Muscle layer of colon (tissue), 2 donors: Measurements from ENCODE around the gene ZNF605.
"Not testable (repeated sequence)": the region's sequence is repeated elsewhere in the genome, so short reads cannot be mapped to it uniquely, and the experiment has no call there.

ENCODE experiments used
- H3K27ac ChIP-seq: one replicate; pipeline ENCODE4 v1.7.0; 2013; ENCODE audit warnings: low read depth, mild to moderate bottlenecking, low read length, moderate library complexity
- H3K27me3 ChIP-seq, 2 donors: one replicate each; pipeline ENCODE4 v1.7.0; 2013; ENCODE audit warnings: low read length in 2 of 2, mild to moderate bottlenecking in 2 of 2; ENCODE audit not compliant: insufficient read depth in 2 of 2, control insufficient read depth in 1 of 2
- H3K36me3 ChIP-seq: one replicate; pipeline ENCODE4 v1.7.0; 2013; ENCODE audit warnings: mild to moderate bottlenecking, low read length; ENCODE audit not compliant: insufficient read depth
- H3K4me1 ChIP-seq: one replicate; pipeline ENCODE4 v1.7.0; 2013; ENCODE audit warnings: mild to moderate bottlenecking, low read length; ENCODE audit not compliant: insufficient read depth
- H3K4me3 ChIP-seq, 2 donors: one replicate each; pipeline ENCODE4 v1.7.0; 2013; ENCODE audit warnings: low read length in 2 of 2, low read depth in 1 of 2, mild to moderate bottlenecking in 1 of 2, moderate library complexity in 1 of 2
- H3K9ac ChIP-seq: one replicate; pipeline ENCODE4 v1.7.0; 2013; ENCODE audit warnings: low read length
- H3K9me3 ChIP-seq: one replicate; pipeline ENCODE4 v1.7.0; 2013; ENCODE audit warnings: mild to moderate bottlenecking, low read length
- donor health status: abdominal sarcoma.
- donor health status: Adenocarcinoma of cecum.

ZNF605 gene

DNA sequence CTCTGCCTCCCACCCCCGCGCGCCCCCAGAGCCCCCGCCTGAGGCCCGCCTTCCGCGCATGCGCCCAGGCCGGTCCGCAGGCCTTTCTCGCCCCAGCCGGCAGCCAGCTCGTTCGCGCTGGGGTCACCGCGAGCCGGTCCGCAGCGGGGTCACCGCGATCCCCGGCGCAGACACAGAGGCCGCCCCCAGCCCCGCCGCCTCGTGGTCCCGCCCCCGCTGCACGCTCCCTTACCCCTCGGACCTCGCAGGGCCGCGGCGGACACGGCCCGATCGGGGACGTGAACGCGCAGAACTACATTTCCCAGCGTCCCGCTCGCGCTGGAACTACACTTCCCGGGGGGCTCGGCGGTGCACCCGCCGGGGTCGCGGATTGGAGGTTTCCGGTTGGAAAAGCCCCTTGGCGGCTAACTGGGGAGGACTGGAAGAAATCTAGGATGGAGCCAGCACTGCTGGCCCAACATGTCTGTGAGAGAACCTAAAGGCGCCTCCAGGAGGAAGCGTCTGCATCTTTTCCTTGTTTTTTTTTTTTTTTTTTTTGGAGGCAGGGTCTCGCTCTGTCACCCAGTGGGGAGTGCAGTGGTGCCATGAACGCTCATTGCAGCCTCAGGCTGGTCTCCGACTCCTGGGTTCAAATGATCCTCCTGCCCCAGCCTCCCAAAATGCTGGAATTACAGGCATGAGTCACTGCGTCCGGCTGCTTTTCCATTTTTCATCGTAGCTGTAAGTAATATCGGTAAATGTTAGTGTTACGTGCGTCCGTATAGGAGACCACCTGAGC is at the start of gene ZNF605:
ZNF605 (minus strand) TSS at position 296 of the 778 bp plus-strand sequence. CDS start 10,671 bp downstream, outside the sequence.
- peak within 1 kb of the TSS; percentile 82 for H3K27ac ChIP-seq
- H3K4me1 ChIP-seq = peaks cover 11% of the 10 kb centered on the region
- peak within 1 kb of the TSS; percentile 84 for H3K9ac ChIP-seq
- H3K36me3 ChIP-seq = no peaks in the 10 kb centered on the region
- peak within 1 kb of the TSS; percentile 88 to 95 for H3K4me3 ChIP-seq
- no peaks in the 10 kb centered on the region for H3K9me3 ChIP-seq
- H3K27me3 ChIP-seq = no peaks in the 10 kb centered on the region

DNA sequence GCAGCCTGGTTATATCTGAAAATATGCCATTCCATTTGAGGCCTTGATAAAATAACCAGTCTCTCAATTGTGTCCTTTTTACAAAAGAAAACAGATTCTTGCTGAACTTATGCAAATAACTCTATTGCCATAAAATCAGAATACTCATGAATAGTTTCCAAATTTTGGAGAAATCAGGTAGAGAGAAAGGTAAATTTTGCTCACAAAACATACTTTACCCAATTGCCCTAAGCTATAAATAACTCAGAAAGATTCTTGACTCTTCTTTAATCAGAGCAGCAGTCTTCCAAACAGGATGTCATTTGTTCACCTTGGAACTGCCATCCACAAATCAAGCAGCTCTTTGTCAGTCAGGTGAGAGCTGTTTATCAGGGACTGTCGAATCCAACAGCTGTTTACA is 42.6 kb upstream of the ZNF605 start:
- Histone ChIP-seq H3K27me3 (no peaks in the 10 kb centered on the region), H3K36me3 (no peaks in the 10 kb centered on the region), H3K9me3 (peaks cover 27% of the 10 kb centered on the region), H3K9ac (no peak overlapping the region), H3K4me1 (no peaks in the 10 kb centered on the region), H3K4me3 (no peak overlapping the region), H3K27ac (no peak overlapping the region)

DNA sequence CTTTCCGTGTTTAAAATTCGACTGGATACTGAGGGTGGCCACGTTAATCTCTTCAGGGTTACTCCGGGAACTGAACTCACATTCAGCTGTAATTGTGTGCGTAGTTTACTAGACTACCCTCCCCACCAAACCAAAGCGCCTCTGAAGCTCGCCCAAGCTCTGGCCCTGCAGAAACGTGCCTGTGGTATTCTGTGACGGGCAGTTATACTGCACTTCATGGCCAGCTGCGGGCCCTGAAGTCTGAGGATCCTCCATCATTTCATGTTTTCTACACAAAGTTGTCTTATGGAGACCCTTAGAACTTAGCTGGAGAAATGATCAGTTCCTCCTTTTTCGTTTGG is 30.7 kb upstream of the ZNF605 start:
- Histone ChIP-seq H3K9ac (peak overlapping the region; percentile 59), H3K36me3 (no peaks in the 10 kb centered on the region), H3K4me3 (peak overlapping the region; percentile 69 to 72), H3K9me3 (peaks cover 4% of the 10 kb centered on the region), H3K27me3 (no peaks in the 10 kb centered on the region), H3K4me1 (peaks cover 11% of the 10 kb centered on the region), H3K27ac (peak overlapping the region; percentile 83)

DNA sequence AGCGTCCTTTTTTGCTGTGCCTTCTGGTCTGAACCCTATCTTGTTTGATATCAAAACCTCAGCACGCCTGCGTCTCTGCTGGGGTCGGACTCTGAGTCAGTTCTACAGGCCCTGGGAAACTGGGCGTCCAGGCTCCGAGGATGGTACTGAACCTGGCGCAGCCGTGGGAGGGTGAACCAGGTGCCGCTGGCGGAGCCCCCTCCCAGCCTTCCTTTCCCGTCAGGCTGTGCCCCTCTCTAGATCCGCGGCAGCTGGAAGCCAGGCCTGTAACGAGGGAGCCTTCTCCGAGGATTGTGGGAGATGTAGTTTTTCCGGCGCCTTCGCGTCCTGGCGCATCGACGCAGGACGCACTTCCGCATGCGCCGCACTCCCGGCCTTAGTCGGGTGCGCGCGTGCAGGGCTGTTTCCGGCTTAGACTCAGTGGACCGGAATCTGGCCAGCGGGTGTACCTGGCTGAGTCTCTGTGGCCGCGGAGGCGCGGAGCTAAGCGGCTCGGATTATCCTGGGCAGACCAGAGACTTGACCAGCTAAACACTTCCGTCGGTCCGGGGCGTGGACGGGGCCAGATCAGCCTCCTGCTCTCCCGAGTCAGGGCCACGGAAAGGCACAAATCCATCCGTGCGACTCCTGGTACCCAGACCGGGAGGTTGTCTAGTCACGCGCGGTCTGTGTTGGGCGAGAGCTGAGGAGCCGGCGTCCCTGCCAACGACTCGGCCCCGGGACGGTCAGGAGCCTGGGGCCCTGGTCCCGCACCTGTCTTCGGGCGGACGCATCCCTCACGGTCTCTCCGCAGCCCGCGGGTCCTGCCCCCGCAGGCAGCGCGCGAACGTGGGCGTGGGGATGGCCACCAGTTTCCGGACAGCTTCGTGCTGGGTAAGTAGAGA is 30.1 kb upstream of the ZNF605 start, which contains the start of gene ZNF26:
ZNF26 (plus strand) TSS at position 367 of the 884 bp plus-strand sequence; CDS start at position 841, 474 bp downstream.
- Histone ChIP-seq H3K4me1 (peaks cover 11% of the 10 kb centered on the region), H3K36me3 (no peaks in the 10 kb centered on the region), H3K27me3 (no peaks in the 10 kb centered on the region), H3K9me3 (peaks cover 4% of the 10 kb centered on the region), H3K4me3 (peak within 1 kb of the TSS; percentile 69 to 72), H3K27ac (peak within 1 kb of the TSS; percentile 83), H3K9ac (peak within 1 kb of the TSS; percentile 59)

DNA sequence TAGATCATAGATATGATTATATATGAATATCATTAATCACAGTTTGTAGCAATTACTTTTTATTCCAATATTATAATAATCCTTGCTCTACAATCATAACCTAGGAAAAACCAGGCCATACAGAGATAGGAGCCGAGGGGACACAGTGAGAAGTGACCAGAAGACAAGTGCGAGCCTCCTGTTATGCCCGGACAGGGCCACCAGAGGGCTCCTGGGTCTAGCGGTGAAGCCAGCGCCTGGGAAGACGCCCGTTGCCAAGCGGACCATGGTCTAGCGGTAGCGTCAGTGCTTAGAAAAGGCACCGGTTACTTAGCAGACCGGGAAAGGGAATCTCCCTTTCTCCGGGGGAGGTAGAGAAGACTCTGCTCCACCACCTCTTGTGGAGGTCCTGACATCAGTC is 20.8 kb upstream of the ZNF605 start:
- H3K9ac ChIP-seq, H3K4me3 ChIP-seq, H3K9me3 ChIP-seq, H3K36me3 ChIP-seq, H3K4me1 ChIP-seq, H3K27ac ChIP-seq, H3K27me3 ChIP-seq: not testable (repeated sequence)

DNA sequence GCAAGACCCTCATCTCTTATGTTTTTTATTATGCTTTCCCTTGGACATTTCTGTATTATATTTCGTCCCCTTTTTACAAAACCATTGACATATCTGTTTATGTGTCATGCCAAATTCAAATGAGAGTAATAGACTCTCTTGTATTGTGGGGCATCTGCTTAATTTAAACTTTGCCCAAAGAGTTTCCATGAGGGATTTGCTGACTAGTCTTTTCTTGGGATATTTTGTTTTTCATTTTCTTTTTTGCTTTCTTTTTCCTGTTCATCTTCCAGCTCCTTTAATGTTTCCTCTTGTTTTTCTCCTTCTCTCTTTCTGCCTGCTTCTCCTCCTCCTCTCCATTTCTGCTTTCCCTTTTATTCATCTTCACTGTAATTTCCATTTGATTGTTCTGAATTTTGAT is 16.3 kb upstream of the ZNF605 start:
- Histone ChIP-seq H3K27me3 (no peaks in the 10 kb centered on the region), H3K36me3 (no peaks in the 10 kb centered on the region), H3K4me3 (no peak overlapping the region), H3K27ac (no peak overlapping the region), H3K4me1 (no peaks in the 10 kb centered on the region), H3K9ac (no peak overlapping the region), H3K9me3 (no peaks in the 10 kb centered on the region)

DNA sequence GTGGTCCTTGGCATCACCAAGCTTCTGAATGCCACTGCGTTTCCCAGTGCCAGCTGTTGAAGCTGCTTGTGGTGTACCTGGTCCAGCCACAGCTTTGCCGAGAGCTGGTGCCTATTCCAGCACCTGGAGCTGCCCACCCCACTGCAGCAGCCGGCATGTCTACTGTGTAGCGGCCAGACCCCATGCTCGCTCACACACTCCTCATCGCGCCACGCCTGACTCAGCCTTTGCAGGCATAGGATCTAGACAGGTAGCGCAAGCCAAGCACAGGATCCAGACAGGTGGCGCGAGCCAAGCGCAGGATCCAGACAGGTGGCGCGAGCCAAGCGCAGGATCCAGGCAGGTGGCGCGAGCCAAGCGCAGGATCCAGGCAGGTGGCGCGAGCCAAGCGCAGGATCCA is 11.6 kb upstream of the ZNF605 start:
- no peaks in the 10 kb centered on the region for H3K36me3 ChIP-seq
- no peak overlapping the region for H3K9ac ChIP-seq
- no peak overlapping the region for H3K27ac ChIP-seq
- H3K4me3 ChIP-seq = no peak overlapping the region
- H3K4me1 ChIP-seq = no peaks in the 10 kb centered on the region
- H3K9me3 ChIP-seq = no peaks in the 10 kb centered on the region
- no peaks in the 10 kb centered on the region for H3K27me3 ChIP-seq

DNA sequence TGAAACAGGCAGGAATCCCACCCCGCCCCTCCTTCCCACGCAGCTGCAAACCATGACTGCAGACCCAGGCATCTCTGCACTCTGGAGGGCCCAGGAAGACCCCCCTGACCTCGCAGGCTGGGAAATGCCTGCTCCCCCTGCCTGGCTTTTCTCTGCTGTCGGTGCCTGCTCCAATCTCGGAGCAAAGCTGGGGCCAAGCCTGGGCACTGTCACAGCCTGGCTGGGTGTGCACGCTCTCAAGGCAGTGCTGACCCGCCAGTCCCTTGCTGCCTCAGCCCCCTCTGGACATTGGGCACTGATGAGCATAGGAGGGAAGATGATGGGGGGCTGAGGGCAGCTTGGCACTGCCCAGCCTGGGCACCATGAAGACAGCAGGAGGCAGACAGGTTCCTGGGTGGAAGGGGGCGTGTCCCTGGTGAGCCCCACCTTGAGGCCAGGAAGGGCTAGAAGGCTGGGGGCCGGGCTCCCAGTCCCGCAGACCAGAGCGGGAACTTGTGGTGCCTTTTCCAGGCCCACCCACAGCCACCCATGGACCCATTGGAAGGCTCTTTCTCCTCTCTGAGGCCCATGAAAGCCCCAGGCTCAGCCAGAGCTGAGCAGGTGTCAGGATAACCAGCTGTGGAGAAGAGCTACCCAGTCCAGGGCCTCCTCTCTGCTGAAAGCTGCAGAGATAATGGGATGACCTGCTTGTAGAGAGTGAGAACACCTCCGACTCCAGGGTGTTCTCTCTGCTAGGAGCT is 10.7 kb upstream of the ZNF605 start:
- H3K27me3 ChIP-seq = no peaks in the 10 kb centered on the region
- no peak overlapping the region for H3K9ac ChIP-seq
- H3K36me3 ChIP-seq = no peaks in the 10 kb centered on the region
- H3K4me1 ChIP-seq = no peaks in the 10 kb centered on the region
- H3K4me3 ChIP-seq = no peak overlapping the region
- H3K9me3 ChIP-seq = no peaks in the 10 kb centered on the region
- H3K27ac ChIP-seq = no peak overlapping the region

DNA sequence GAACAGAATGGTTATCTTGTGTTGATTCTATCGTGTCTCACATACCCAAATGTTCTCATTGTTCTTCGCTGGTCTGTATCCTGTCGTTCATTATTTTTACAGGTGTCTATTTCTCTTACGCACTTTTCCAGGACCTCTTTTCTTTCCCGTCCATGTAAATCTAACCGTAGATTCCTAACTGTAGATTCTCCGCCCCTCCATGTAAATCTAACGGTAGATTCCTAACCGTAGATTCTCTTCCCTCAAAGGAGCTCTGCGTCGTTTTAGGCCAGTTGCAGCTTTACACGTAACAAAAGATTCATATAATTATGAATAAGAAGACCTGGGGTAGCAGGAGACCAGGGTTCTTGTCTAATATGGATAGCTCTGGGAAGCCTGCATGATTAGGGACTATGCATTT is 9.7 kb upstream of the ZNF605 start:
- no peak overlapping the region for H3K9ac ChIP-seq
- no peaks in the 10 kb centered on the region for H3K27me3 ChIP-seq
- no peaks in the 10 kb centered on the region for H3K9me3 ChIP-seq
- no peak overlapping the region for H3K4me3 ChIP-seq
- H3K27ac ChIP-seq = no peak overlapping the region
- H3K4me1 ChIP-seq = no peaks in the 10 kb centered on the region
- no peaks in the 10 kb centered on the region for H3K36me3 ChIP-seq

DNA sequence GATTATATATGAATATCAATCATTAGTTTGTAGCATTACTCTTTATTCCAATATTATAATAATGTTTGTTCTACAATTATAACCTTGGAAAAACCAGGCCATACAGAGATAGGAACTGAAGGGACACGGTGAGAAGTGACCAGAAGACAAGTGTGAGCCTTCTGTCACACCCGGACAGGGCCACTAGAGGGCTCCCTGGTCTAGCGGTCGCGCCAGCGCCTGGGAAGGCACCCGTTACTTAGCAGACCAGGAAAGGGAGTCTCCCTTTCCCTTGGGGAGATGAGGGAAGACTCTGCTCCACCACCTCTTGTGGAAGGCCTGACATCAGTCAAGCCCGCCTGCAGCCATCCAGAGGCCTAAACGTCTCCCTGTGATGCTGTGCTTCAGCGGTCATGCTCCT is 7.8 kb upstream of the ZNF605 start:
- H3K36me3 ChIP-seq, H3K9me3 ChIP-seq, H3K4me3 ChIP-seq, H3K27me3 ChIP-seq, H3K27ac ChIP-seq, H3K4me1 ChIP-seq, H3K9ac ChIP-seq: not testable (repeated sequence)

DNA sequence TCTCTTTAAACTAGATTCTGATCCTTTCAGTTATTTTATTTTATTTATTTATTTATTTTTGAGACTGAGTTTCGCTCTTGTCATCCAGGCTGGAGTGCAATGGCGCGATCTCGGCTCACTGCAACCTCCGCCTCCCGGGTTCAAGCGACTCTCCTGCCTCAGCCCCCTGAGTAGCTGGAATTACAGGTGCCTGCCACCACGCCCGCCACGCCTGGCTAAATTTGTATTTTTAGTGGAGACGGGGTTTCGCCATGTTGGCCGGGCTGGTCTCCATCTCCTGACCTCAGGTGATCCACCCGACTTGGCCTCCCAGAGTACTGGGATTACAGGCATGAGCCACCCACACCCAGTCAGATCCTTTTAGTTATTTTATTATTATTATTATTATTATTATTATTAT is 5.7 kb upstream of the ZNF605 start:
- H3K27me3 ChIP-seq, H3K36me3 ChIP-seq, H3K9me3 ChIP-seq, H3K4me3 ChIP-seq, H3K27ac ChIP-seq, H3K9ac ChIP-seq, H3K4me1 ChIP-seq: not testable (repeated sequence)
